Ishikawa (cell line): ENCODE results near the gene RASGEF1C.

Experiments
- EGR1 ChIP-seq: IDR thresholded peaks from 2 replicates; pipeline ENCODE4 v1.6.1; 2012
- EP300 ChIP-seq: IDR thresholded peaks from 2 replicates; pipeline ENCODE4 v1.6.1; 2012; ENCODE audit warnings: borderline replicate concordance
- FOXM1 ChIP-seq: IDR thresholded peaks from 2 replicates; pipeline ENCODE4 v1.6.1; 2012; ENCODE audit warnings: low read depth, borderline replicate concordance
- MAX ChIP-seq: IDR thresholded peaks from 2 replicates; pipeline ENCODE4 v1.6.1; 2012
- REST ChIP-seq: IDR thresholded peaks from 2 replicates; pipeline ENCODE4 v1.6.1; 2012; ENCODE audit warnings: low read depth, mild to moderate bottlenecking
- TAF1 ChIP-seq: IDR thresholded peaks from 2 replicates; pipeline ENCODE4 v1.6.1; 2012; ENCODE audit warnings: low read depth, mild to moderate bottlenecking
- TCF12 ChIP-seq: IDR thresholded peaks from 2 replicates; pipeline ENCODE4 v1.6.1; 2012; ENCODE audit warnings: low read depth
- YY1 ChIP-seq: IDR thresholded peaks from 2 replicates; pipeline ENCODE4 v1.6.1; 2012; ENCODE audit warnings: low read depth
- ZBTB7A ChIP-seq: IDR thresholded peaks from 2 replicates; pipeline ENCODE4 v1.6.1; 2012; ENCODE audit warnings: low read depth

- TF ChIP-seq TAF1 (no peak), TCF12 (no peak), FOXM1 (no peak), ZBTB7A (no peak), EP300 (no peak), EGR1 (no peak), REST (no peak), YY1 (no peak), MAX (no peak)
Observed at GRCh38 chr5:180241600-180241999, 32.6 kb upstream of the RASGEF1C start.
